ENCODE data around the gene FILIP1. TPM values are rescaled to one million over a fixed set of nuclear protein-coding genes. Genes with fewer than 3 reads are reported as not detected.

The FILIP1 gene
- polyA plus RNA-seq, 3 donors, result not detected

- no peak for DNase-seq
- Histone ChIP-seq H3K4me2 (replicated peaks; ENCODE audit: extremely low read depth, low read length, poor library complexity, severe bottlenecking) (no peak overlapping the region), H3K27me3 (ENCODE audit: control insufficient read depth in 2 of 2, insufficient read depth in 2 of 2, low read length in 2 of 2) (no peaks in the 10 kb centered on the region), H4K20me1 (ENCODE audit: insufficient read depth, low read length) (no peaks in the 10 kb centered on the region), H3K9me3 (replicated peaks in 1 of 2; ENCODE audit: control insufficient read depth in 1 of 2, insufficient read depth in 1 of 2, low read length in 2 of 2) (no peaks in the 10 kb centered on the region), H3K36me3 (replicated peaks in 1 of 2; ENCODE audit: control insufficient read depth in 1 of 2, insufficient read depth in 2 of 2, low read length in 2 of 2) (no peaks in the 10 kb centered on the region), H3K79me2 (ENCODE audit: insufficient read depth, low read length) (no peaks in the 10 kb centered on the region), H3K27ac (ENCODE audit: low read depth in 1 of 2, low read length in 2 of 2) (no peak overlapping the region), H3K4me1 (ENCODE audit: control insufficient read depth in 1 of 2, insufficient read depth in 2 of 2, low read length in 2 of 2) (no peaks in the 10 kb centered on the region), H2AFZ (ENCODE audit: insufficient read depth, low read depth, low read length, poor library complexity, severe bottlenecking) (no peak overlapping the region), H3K9ac (ENCODE audit: insufficient read depth, low read length, poor library complexity, severe bottlenecking) (no peak overlapping the region), H3K4me3 (replicated peaks in 1 of 3; ENCODE audit: low read depth in 2 of 3, low read length in 3 of 3) (no peak overlapping the region)
- H3K27me3 Mint-ChIP-seq (ENCODE audit: low read depth in 3 of 3), result peaks cover 0 to 4% (median 1%) of the 10 kb centered on the region in 3 donors
- H3K36me3 Mint-ChIP-seq, result no peaks in the 10 kb centered on the region
- no peak for TF ChIP-seq CTCF (IDR thresholded peaks at IDR 0.05)
- intact Hi-C loops (cut with micrococcal nuclease), result no loop called here
- no CpG with 5 or more reads among the region's 4 CpGs for WGBS (ENCODE audit: insufficient coverage)
- peaks cover 0 to 3% (median 0%) of the 10 kb centered on the region in 7 donors for H3K9me3 Mint-ChIP-seq
- H3K4me1 Mint-ChIP-seq, result no peaks in the 10 kb centered on the region
- H3K4me3 Mint-ChIP-seq, result no peak overlapping the region
- H3K27ac Mint-ChIP-seq, result no peak overlapping the region
These were observed 11.5 kb downstream of the FILIP1 start for GRCh38 chr6:75481936-75482593.

GRCh38 chr6:75481394-75481793 lies 12.2 kb downstream of the FILIP1 start:
- Mint-ChIP-seq H3K4me1 (no peaks in the 10 kb centered on the region), H3K4me3 (no peak overlapping the region), H3K27ac (no peak overlapping the region), H3K27me3 (ENCODE audit: low read depth in 3 of 3) (peaks cover 0 to 5% (median 1%) of the 10 kb centered on the region in 3 donors), H3K36me3 (no peaks in the 10 kb centered on the region), H3K9me3 (peaks cover 0 to 3% (median 0%) of the 10 kb centered on the region in 7 donors)
- Histone ChIP-seq H3K4me3 (replicated peaks in 1 of 3; ENCODE audit: low read depth in 2 of 3, low read length in 3 of 3) (no peak overlapping the region), H3K4me1 (ENCODE audit: control insufficient read depth in 1 of 2, insufficient read depth in 2 of 2, low read length in 2 of 2) (no peaks in the 10 kb centered on the region), H3K27me3 (ENCODE audit: control insufficient read depth in 2 of 2, insufficient read depth in 2 of 2, low read length in 2 of 2) (no peaks in the 10 kb centered on the region), H3K9ac (ENCODE audit: insufficient read depth, low read length, poor library complexity, severe bottlenecking) (no peak overlapping the region), H3K36me3 (replicated peaks in 1 of 2; ENCODE audit: control insufficient read depth in 1 of 2, insufficient read depth in 2 of 2, low read length in 2 of 2) (no peaks in the 10 kb centered on the region), H3K9me3 (replicated peaks in 1 of 2; ENCODE audit: control insufficient read depth in 1 of 2, insufficient read depth in 1 of 2, low read length in 2 of 2) (no peaks in the 10 kb centered on the region), H4K20me1 (ENCODE audit: insufficient read depth, low read length) (no peaks in the 10 kb centered on the region), H2AFZ (ENCODE audit: insufficient read depth, low read depth, low read length, poor library complexity, severe bottlenecking) (no peak overlapping the region), H3K27ac (ENCODE audit: low read depth in 1 of 2, low read length in 2 of 2) (no peak overlapping the region), H3K79me2 (ENCODE audit: insufficient read depth, low read length) (no peaks in the 10 kb centered on the region), H3K4me2 (replicated peaks; ENCODE audit: extremely low read depth, low read length, poor library complexity, severe bottlenecking) (no peak overlapping the region)
- intact Hi-C loops (cut with micrococcal nuclease), result no loop called here
- no peak for TF ChIP-seq CTCF (IDR thresholded peaks at IDR 0.05)
- no peak for DNase-seq
- WGBS (ENCODE audit: insufficient coverage), result 92% methylated on average over 1 of the region's 1 CpG
